C4-2B (cell line): Measurements from ENCODE around the gene SNX8.

Experiments used
- CTCF ChIP-seq: fragments of 450-650 bp; conservative IDR thresholded peaks from 2 replicates; pipeline ENCODE4 v1.5.1; 2017; ENCODE audit warnings: mild to moderate bottlenecking
- ZFX ChIP-seq: fragments of 450-650 bp; IDR thresholded peaks from 2 replicates; pipeline ENCODE4 v1.6.1; 2017

- TF ChIP-seq CTCF = no peak
- TF ChIP-seq ZFX = no peak
Observed at GRCh38 chr7:2220954-2221353, 93.3 kb downstream of the SNX8 start.
